ENCODE data around the gene REEP1.

GRCh38 chr2:86176597-86176996 lies 160.8 kb downstream of the REEP1 start:
- TF ChIP-seq CTCF (IDR thresholded peaks at IDR 0.05): no peak
- TF ChIP-seq POLR2A (IDR thresholded peaks at IDR 0.05): no peak
